ENCODE data around the gene POU2AF1. TPM values are rescaled to one million over a fixed set of nuclear protein-coding genes. Genes with fewer than 3 reads are reported as not detected.

The POU2AF1 gene
- total RNA-seq, 1 donor from 2014 or later: not detected

GRCh38 chr11:111414936-111415335, 35.9 kb upstream of the POU2AF1 start:
- Mint-ChIP-seq H3K27me3 (ENCODE audit: unreplicated experiment) (peaks cover 2% of the 10 kb centered on the region), H3K9me3 (ENCODE audit: unreplicated experiment) (no peaks in the 10 kb centered on the region), H3K4me1 (ENCODE audit: low read depth, unreplicated experiment) (no peaks in the 10 kb centered on the region), H3K36me3 (ENCODE audit: unreplicated experiment) (peaks cover 5% of the 10 kb centered on the region), H3K27ac (ENCODE audit: unreplicated experiment) (no peak overlapping the region), H3K4me3 (ENCODE audit: unreplicated experiment) (no peak overlapping the region)
- DNase-seq: no peak
- TF ChIP-seq CTCF (IDR thresholded peaks at IDR 0.05; ENCODE audit: partially characterized antibody, unreplicated experiment): no peak

DNA sequence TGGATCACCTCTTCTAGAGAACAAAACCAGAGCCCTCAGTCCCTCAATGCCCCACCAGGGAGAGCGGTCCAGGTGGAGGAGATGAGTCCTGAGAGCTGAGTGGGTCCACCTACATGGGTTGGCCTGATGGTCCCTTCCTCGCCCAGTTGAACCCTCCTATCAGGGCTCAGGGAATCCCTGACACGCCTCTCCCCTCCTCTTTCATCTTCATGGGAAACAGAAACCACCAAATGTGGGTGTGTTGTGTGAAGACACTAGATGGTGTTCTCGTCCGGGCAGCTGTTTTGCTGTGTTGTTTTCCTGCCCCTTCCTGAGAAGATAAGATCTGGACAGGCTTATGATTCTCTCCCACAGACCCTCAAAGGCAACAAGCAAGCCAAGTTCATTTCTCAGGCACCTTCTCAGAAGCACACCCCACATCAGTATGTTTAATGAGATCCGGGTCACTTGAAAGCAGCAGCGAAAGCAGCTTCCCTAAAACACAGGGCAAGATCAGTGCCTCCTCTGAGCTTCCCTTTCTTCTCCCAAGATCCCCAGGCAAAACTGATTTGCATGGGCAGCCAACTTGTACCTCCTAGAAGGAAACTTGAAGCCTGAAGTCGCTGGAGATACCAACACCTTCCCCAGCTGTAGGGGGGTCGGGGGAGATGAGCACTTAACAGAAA, 35.3 kb upstream of the POU2AF1 start:
- Mint-ChIP-seq H3K27ac (ENCODE audit: unreplicated experiment) (no peak overlapping the region), H3K9me3 (ENCODE audit: unreplicated experiment) (no peaks in the 10 kb centered on the region), H3K4me1 (ENCODE audit: low read depth, unreplicated experiment) (no peaks in the 10 kb centered on the region), H3K36me3 (ENCODE audit: unreplicated experiment) (peaks cover 5% of the 10 kb centered on the region), H3K27me3 (ENCODE audit: unreplicated experiment) (peaks cover 2% of the 10 kb centered on the region), H3K4me3 (ENCODE audit: unreplicated experiment) (no peak overlapping the region)
- TF ChIP-seq CTCF (IDR thresholded peaks at IDR 0.05; ENCODE audit: partially characterized antibody, unreplicated experiment): no peak
- DNase-seq: no peak

DNA sequence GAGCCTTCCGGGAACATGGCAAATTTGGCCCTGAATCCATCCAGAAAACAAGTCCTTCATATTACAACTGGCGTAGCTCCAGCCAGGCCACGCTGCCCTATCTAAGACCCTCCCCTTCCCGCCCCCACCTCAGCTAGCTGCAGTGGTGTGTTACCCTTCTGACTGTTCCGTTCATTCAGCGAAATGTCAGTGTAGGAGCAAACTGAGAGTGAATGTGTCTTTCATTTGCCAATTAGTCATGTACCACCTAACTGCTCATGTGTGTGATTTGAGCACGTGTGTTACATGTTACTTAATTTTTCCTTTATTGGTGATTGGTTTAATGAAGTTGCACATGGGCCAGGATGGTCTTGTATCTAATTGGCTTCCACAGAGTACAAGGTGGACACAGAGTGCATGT, 34.8 kb upstream of the POU2AF1 start:
- TF ChIP-seq CTCF (IDR thresholded peaks at IDR 0.05; ENCODE audit: partially characterized antibody, unreplicated experiment): no peak
- no peak overlapping the region for H3K27ac Mint-ChIP-seq (ENCODE audit: unreplicated experiment)
- no peak overlapping the region for H3K4me3 Mint-ChIP-seq (ENCODE audit: unreplicated experiment)
- H3K9me3 Mint-ChIP-seq (ENCODE audit: unreplicated experiment): no peaks in the 10 kb centered on the region
- H3K27me3 Mint-ChIP-seq (ENCODE audit: unreplicated experiment): peaks cover 2% of the 10 kb centered on the region
- DNase-seq: no peak
- H3K36me3 Mint-ChIP-seq (ENCODE audit: unreplicated experiment): peaks cover 5% of the 10 kb centered on the region
- no peaks in the 10 kb centered on the region for H3K4me1 Mint-ChIP-seq (ENCODE audit: low read depth, unreplicated experiment)

DNA sequence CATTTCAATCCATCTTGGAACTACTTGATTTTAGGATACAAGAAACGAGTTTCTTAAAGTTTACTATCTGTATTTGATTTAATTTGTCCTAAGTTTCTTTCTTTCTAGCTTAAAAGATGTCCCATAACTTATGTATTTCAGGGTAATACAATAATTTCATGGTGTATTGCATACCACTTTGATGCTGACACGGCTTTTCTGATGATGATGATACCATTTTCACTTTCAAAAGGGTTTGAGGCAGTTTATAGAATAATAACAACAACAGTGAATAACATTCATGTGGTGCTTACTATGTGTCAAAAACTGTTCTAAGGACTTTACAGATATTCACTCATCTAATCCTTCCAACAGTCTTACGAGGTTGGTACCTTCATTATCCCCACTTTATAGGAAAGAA, 33.2 kb upstream of the POU2AF1 start:
- H3K27me3 Mint-ChIP-seq (ENCODE audit: unreplicated experiment): peaks cover 2% of the 10 kb centered on the region
- H3K4me1 Mint-ChIP-seq (ENCODE audit: low read depth, unreplicated experiment): no peaks in the 10 kb centered on the region
- no peaks in the 10 kb centered on the region for H3K9me3 Mint-ChIP-seq (ENCODE audit: unreplicated experiment)
- DNase-seq: no peak
- H3K4me3 Mint-ChIP-seq (ENCODE audit: unreplicated experiment): no peak overlapping the region
- peaks cover 5% of the 10 kb centered on the region for H3K36me3 Mint-ChIP-seq (ENCODE audit: unreplicated experiment)
- TF ChIP-seq CTCF (IDR thresholded peaks at IDR 0.05; ENCODE audit: partially characterized antibody, unreplicated experiment): no peak
- no peak overlapping the region for H3K27ac Mint-ChIP-seq (ENCODE audit: unreplicated experiment)

DNA sequence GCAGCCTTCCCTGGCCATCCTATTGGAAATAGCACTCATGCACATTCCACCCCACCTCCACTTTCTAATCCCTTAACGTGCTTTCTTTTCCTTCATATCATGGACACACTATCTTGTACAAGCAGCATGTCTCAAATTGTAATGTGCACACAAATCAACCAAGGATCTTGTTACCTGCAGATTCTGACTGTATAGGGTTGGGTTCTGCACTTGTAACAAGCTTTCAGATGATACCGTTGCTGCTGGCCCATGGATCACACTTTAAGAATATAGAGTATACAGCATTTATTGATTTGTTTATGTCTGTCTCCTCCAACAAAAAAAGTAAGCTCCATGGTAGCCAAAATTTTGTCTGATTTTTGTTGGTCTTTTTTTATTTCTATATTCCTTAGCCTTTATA, 32.4 kb upstream of the POU2AF1 start:
- Mint-ChIP-seq H3K4me1 (ENCODE audit: low read depth, unreplicated experiment) (no peaks in the 10 kb centered on the region), H3K9me3 (ENCODE audit: unreplicated experiment) (no peaks in the 10 kb centered on the region)

More for the DNA sequence above, 32.4 kb upstream of the POU2AF1 start:
- TF ChIP-seq CTCF (IDR thresholded peaks at IDR 0.05; ENCODE audit: partially characterized antibody, unreplicated experiment): no peak
- H3K27me3 Mint-ChIP-seq (ENCODE audit: unreplicated experiment): no peaks in the 10 kb centered on the region
- peaks cover 5% of the 10 kb centered on the region for H3K36me3 Mint-ChIP-seq (ENCODE audit: unreplicated experiment)
- no peak overlapping the region for H3K27ac Mint-ChIP-seq (ENCODE audit: unreplicated experiment)
- no peak for DNase-seq
- no peak overlapping the region for H3K4me3 Mint-ChIP-seq (ENCODE audit: unreplicated experiment)
